ENCODE data around the gene PAK2. TPM values are rescaled to one million over a fixed set of nuclear protein-coding genes. Genes with fewer than 3 reads are reported as not detected.
A peak's percentile ranks its signal among the peaks of the same experiment; 100 is the strongest.

The PAK2 gene
- total and polyA plus RNA-seq, 9 of the 15 experiments (the other 6 are each of a cell fraction or from before 2014, with no cell fraction given), result 13.2 to 72.4 (median 35.7) TPM

- TF ChIP-seq UBTF (IDR thresholded peaks at IDR 0.05; ENCODE audit: borderline replicate concordance in 1 of 2, low read depth in 2 of 2, low read length in 2 of 2) (peak in 1 of 2 experiments; percentile 25; a peak in 2 of 4 replicates), PKNOX1 (IDR thresholded peaks at IDR 0.05) (no peak), ZNF134 (CRISPR knock-in tag; conservative IDR thresholded peaks at IDR 0.05) (no peak), NRF1 (conservative IDR thresholded peaks at IDR 0.05 in 1 of 2, IDR thresholded peaks at IDR 0.05 in 1 of 2) (peak; percentile 53 to 64; a peak in 2 of 4 replicates), ZNF551 (CRISPR knock-in tag; IDR thresholded peaks at IDR 0.05) (no peak), MEF2D (tag; conservative IDR thresholded peaks at IDR 0.05; ENCODE audit: low read depth) (no peak), RFX5 (IDR thresholded peaks at IDR 0.05; ENCODE audit: low read depth, low read length) (no peak), TRIM28 (IDR thresholded peaks at IDR 0.05) (no peak), NFXL1 (CRISPR knock-in tag; IDR thresholded peaks at IDR 0.05) (no peak), ZNF324 (CRISPR knock-in tag; IDR thresholded peaks at IDR 0.05) (no peak), TCF7 (IDR thresholded peaks at IDR 0.05; ENCODE audit: borderline replicate concordance) (no peak), CAMTA2 (CRISPR knock-in tag; conservative IDR thresholded peaks at IDR 0.05) (no peak), ATF3 (IDR thresholded peaks at IDR 0.05) (no peak), ATF3 (CRISPR knock-in tag; conservative IDR thresholded peaks at IDR 0.05) (no peak), NR2F6 (CRISPR knock-in tag; IDR thresholded peaks at IDR 0.05) (no peak), ZNF830 (CRISPR knock-in tag; IDR thresholded peaks at IDR 0.05) (no peak), ZKSCAN8 (CRISPR knock-in tag; IDR thresholded peaks at IDR 0.05) (no peak), ETV6 (IDR thresholded peaks at IDR 0.05; ENCODE audit: borderline replicate concordance in 1 of 2, low read depth in 2 of 2, low read length in 1 of 2) (no peak), ETV6 (CRISPR knock-in tag; IDR thresholded peaks at IDR 0.05; ENCODE audit: borderline replicate concordance) (no peak), ILF3 (IDR thresholded peaks at IDR 0.05; ENCODE audit: borderline replicate concordance) (no peak), BRF1 (IDR thresholded peaks at IDR 0.05; ENCODE audit: borderline replicate concordance, extremely low read depth, insufficient read length) (no peak), NELFE (IDR thresholded peaks at IDR 0.05; ENCODE audit: insufficient read depth, insufficient read length) (no peak)
These were observed 128.0 kb downstream of the PAK2 start, which contains the start of gene SENP5 (continued) for GRCh38 chr3:196867507-196868296.
